D341Med (cell line): ENCODE data around the gene ZC3H4.
"Not testable (repeated sequence)": the region's sequence is repeated elsewhere in the genome, so short reads cannot be mapped to it uniquely, and the experiment has no call there.

ENCODE experiments used
- DNase-seq: peaks from one replicate; pipeline ENCODE4 v3.0.0; 2012; ENCODE audit warnings: low spot score

The ZC3H4 gene

GRCh38 chr19:47112997-47113849 lies at the start of gene ZC3H4:
Gene ZC3H4 (minus strand): TSS chr19:47113776. CDS start chr19:47112584, 1,192 bp downstream.
- DNase-seq = peak; percentile 92

- DNase-seq = no peak
Observed at GRCh38 chr19:47161876-47162489, 48.4 kb upstream of the ZC3H4 start.

DNA sequence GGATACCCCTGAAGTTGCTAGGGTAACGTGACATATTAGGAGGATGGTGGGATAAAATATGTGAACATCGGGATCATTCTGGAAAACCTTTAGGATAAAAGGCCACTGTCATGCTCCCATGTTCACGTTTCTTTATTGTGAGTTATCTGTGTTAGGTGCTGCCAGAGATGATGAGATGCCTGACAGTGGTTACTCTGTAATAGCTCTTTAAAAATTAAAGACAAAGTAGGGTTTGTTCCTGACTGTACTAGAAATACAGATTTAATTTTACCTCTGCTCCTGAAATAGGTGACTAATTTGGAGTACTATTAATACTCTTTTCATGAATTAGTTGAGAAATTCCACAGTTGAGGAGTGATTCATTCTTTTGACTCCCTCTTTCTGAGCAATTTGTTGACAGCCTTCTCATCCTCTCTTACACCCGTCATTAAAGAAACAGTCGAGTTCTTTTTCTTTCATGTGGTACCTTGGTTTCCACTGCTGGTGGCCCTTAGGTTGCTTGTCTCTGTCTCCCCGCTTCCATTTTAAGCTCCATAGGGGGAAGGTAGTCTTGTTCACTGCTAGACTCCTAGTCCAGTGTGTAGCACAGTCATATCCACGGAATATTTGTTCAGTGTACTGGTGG lies 45.4 kb upstream of the ZC3H4 start:
- no peak for DNase-seq

- DNase-seq = no peak
Observed at GRCh38 chr19:47158367-47158791, 44.8 kb upstream of the ZC3H4 start.

DNA sequence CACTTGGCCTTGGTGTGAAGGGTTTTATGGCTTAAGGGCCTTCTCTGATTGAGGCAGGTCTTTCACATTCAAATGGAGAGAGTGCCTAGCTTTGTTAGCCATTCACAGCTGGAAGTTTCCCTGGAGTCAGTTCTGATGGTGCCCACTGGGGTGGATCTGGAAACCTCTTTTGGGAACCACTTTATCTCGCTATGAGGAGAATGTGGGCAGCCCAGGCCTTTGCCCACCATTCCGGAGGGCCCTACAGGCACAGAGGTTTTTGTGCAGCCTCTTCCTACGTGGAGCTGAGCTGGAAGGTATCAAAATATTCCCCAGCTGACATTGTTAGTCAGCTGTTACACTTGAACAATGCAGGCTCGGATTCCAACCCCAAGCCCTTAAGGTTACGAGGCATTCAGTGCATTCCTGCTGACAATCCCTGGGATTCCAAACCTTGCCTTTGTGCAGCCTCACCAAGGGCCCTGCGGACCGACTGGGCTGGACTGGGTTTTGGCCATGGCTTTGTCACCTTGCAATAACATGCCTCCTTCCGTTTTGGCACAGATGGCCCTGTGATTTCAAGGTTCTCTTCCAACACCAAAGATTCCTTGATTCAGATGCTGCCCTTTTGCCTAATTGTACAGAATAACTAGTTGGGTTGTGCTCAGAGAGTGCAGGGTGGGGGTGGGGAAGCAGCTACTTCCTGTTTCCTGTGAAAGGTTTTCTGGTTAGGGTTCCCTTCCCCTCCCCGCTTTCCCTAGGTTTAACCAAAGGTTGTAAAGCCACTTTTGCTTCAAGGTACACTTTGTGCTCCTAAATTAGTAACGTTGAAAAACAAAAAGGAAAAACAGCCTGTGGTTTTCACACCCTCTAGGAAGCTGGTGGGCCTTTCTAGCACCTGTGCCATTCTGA lies 44.1 kb upstream of the ZC3H4 start:
- no peak for DNase-seq

GRCh38 chr19:47156861-47157430 lies 43.4 kb upstream of the ZC3H4 start:
- DNase-seq = no peak

- no peak for DNase-seq
Observed at GRCh38 chr19:47155148-47155547, 41.6 kb upstream of the ZC3H4 start.

- DNase-seq = no peak
Observed at GRCh38 chr19:47153266-47153665, 39.7 kb upstream of the ZC3H4 start.

GRCh38 chr19:47152632-47153031 lies 39.1 kb upstream of the ZC3H4 start:
- DNase-seq = no peak

- DNase-seq = no peak
Observed at GRCh38 chr19:47152205-47152604, 38.6 kb upstream of the ZC3H4 start.

- no peak for DNase-seq
Observed at GRCh38 chr19:47151627-47152026, 38.1 kb upstream of the ZC3H4 start.

GRCh38 chr19:47146920-47147319 lies 33.3 kb upstream of the ZC3H4 start:
- no peak for DNase-seq

DNA sequence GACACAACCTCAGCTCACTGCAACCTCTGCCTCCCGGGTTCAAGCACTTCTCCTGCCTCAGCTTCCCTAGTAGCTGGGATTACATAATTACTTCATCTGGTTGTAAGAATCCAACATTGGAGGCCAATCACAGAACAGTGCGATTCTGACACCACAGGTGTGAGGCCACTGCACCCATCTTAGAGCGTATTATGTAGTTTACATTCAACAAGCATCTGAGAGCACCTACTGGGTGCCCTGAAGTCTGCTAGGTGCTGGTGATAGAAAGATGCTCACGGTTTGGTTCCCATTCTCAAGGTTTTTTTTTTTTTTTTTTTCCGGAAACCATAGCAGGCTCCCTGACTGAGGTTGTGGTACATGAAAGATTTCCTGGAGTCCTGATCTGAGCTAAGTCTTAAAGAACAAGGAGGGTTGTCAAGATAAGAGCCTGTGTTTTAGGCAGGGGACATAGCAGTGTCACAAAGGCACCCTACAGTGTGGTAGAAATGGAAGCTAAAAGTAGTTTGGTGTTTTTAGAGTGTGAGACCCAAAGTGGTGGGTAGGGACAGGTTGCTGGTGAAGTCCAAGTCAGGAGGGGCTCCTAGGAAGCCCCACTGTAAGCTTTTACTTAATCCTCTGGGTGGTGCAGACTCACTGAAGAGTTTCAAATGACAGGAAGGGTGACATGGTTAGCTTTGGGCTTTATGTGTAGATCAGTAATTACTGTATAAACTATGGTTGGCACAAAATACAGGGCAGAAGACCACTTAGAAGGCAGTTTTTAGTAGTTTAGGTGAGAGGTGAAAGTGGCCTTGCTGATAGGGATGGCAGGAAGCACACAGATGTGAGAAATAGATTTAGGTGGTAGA lies 32.3 kb upstream of the ZC3H4 start:
- DNase-seq = no peak

- DNase-seq = no peak
Observed at GRCh38 chr19:47144630-47145029, 31.1 kb upstream of the ZC3H4 start.

DNA sequence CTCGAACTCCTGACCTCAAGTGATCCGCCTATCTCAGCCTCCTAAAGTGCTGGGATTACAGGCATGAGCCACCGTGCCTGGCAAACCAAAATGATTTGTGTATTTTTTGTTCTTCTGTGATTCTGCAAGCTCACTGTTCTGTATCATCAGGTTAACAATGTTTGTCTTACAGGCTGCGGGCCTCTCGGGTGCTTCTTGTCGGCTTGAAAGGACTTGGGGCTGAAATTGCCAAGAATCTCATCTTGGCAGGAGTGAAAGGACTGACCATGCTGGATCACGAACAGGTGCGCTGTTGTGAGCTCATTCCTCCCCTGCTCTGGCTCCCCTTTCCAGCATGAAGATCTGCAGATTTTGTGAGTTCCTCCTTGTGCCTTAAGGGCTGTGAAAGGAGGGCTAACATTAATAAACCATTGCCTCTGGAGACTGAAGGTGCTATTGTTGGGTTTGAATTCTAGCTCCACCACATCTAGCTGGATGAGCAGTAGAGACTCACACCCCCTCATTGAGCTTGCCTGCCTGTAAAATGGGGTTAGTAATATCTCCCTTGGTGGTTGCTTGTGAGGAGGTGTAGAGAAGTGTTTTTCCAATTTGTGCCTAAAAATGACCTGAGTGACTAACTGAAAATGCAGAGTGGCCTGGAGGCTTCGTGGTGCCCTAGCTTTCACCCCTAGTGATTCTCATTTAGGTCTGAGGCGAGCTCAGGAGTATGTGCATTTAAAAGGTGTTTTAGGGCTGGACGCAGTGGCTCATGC lies 29.9 kb upstream of the ZC3H4 start:
- DNase-seq = no peak

DNA sequence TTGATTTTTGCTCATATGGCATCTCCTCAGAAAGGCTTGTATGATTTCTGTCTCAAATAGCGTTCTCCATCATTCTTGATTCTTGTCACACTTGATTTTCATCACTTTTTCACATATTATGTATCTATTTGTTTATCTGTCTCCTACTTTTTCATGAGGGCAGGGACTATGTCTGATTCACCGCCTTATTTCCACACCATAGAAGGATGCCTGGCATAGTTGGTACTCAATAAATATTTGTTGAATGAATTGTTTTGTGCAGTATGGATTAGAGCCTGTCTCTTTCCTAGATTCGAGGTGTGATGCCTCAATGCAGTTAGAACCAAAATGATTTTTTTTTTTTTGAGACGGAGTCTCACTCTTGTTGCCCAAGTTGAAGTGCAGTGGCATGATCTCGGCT lies 29.2 kb upstream of the ZC3H4 start:
- DNase-seq = no peak

DNA sequence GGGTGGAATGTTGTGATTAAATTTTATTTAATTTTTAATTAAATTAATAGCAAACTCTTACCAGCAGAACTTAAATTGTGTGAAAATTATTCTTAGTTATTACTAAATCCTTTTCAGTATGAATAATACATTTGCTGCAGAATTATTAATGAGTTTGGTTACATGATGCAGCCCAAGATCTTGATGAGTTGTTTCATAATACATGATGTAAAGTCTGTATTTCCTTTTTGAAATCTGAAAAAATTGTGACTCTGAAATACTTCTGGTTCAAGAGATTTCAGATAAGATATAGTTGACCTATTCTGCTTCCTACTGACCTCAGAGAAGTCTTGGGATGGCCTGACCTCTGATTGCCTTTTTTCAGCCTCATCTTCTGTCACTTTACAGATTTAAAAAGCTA lies 28.1 kb upstream of the ZC3H4 start:
- DNase-seq = no peak

DNA sequence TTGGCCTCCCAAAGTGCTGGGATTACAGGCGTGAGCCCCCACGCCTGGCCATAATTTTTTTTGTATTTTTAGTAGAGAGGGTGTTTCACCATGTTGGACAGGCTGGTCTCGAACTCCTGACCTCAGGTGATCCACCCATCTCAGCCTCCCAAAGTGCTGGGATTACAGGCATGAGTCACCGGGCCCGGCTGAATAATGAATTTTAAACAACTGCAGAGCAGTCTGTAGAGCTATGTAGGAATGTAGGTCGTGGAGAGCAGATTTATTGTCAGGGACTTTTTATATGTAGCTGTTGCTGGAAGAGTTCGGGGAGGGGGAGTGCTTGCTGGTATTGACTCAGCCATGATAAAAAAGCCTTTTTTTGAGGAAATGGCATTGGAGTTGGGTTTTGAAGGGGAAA lies 27.7 kb upstream of the ZC3H4 start:
- DNase-seq = not testable (repeated sequence)

DNA sequence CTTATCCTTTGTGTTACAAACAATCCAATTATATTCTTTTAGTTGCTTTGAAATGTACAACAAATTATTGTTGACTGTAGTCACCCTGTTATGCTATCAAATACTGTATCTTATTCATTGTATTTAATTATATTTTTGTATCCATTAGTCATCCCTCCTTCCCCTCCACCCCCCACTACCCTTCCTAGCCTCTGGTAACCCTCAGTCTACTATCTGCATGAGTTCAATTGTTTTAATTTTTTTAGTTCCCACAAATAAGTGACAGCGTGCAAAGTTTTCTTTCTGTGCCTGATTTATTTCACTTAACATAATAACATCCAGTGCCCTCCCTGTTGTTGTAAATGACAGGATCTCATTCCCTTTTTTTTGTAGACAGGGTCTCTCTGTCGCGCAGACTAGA lies 21.6 kb upstream of the ZC3H4 start:
- DNase-seq = no peak

DNA sequence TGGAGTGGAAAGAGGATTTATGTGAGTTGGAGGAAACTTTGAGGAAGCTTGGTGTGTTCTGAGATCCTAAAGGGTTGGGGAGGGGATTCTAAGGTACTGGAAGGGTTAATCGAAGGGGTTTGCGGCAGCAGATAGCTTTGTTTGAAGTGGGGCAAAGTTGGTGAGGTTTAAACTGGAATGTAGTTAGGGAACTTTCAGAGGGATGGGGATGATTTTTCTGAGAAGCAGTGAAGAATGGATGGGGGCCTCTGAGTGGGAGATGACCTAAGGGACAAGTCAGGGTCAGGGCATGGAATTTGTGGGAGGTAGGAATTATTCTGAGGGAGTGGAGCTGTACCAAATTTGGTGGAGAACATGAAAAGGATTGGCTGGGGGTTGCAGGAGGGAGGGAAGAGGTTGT lies 21.0 kb upstream of the ZC3H4 start:
- DNase-seq = no peak
